Measurements from ENCODE around the gene MINDY1.

DNA sequence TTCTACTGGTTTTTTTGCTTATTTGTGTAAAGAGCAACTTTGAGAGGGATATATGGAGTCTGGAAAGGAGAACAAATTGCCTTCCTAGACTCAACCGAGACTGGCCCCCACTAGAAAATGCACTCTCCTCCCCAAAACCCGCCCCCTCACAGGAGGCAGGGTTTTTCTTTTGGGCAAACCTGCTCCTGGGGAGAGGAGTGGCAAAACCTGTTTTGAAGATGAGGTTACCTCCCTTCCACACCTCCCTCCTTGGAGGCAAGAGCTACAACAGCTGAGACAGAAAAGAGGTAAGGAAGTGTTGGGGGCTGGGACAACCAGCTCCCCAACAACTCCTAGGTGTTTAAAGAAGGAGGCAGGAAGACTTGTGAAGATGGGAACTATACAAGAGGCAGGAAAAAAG, 29.7 kb upstream of the MINDY1 start, which contains the start of gene BNIPL:
- TF ChIP-seq EZH2 (IDR thresholded peaks at IDR 0.05) (no peak), POLR2AphosphoS5 (IDR thresholded peaks at IDR 0.05; ENCODE audit: borderline replicate concordance, low read depth, low read length) (no peak), FOXP2 (optimal IDR thresholded peaks at IDR 0.05; ENCODE audit: control extremely low read depth, extremely low read length, insufficient read depth) (no peak)

All from SK-N-MC (cell line).